Measurements from ENCODE around the gene EDRF1.
A peak's percentile ranks its signal among the peaks of the same experiment; 100 is the strongest.

EDRF1 gene

DNA sequence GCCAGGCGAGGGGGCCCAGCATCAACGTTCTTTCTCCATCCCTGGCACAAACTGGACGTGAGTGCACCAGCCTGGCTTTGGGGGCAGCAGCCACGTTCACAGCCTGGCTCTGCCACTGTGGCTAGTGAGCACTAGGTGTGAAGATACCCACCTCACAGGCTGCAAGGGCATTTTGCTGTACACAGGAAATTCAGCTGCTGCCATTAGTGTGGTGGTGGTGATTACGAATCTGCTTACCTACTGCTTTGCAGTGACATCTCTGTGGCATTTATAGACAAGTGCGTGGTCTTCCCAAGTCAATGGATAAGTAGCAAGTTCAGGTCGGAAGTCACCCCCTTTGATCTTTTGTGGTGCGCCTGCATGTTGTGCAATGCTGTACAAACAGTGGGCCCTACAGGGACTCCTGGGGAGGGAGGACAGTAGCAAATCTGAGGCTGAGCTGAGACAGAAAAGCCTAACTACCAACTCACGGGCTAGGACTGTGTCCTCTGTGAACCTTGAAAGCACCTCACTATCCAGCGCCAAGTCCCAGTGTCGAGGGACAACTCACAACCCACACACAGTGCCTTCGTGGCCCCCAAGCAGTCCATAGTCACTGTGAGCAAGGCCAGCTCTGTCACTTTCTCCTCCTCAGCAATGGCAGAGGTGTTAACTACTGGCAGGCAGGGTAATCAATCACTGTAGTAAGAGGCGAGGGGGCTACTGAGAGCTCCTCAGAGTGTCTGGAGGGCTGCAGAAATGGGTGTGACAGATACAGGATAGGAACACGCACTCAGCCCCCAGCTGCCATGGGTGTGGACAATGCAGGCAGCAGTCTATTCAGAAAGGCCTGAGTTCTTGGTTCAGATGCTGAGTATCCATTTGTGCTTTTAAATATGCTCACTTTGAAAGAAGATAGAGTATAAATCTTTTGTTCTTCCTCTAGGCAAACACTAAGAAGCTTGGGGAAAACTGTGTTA lies 73.1 kb downstream of the EDRF1 start:
- no peak for DNase-seq (ENCODE audit: low spot score)

DNA sequence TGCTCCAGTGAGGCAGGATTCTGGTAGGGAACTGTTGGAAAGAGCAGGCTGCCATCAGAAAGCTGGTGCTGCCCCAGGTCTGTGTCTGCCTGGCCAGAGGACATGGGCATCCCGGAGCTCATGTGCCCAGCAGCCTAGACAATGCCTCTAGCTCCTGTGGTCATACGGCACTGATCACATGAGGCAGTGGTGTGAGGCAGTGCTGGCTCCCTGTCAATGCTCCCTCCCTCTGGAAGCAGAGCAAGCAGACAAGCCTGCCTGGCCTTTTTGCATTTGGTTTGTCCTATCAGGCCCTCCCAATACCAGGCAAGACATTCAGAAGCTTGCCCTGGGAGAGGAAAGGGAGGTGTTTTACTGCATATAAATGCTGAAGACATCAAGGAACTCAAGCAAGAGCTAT lies 75.6 kb downstream of the EDRF1 start:
- DNase-seq (ENCODE audit: low spot score): peak; percentile 4

DNA sequence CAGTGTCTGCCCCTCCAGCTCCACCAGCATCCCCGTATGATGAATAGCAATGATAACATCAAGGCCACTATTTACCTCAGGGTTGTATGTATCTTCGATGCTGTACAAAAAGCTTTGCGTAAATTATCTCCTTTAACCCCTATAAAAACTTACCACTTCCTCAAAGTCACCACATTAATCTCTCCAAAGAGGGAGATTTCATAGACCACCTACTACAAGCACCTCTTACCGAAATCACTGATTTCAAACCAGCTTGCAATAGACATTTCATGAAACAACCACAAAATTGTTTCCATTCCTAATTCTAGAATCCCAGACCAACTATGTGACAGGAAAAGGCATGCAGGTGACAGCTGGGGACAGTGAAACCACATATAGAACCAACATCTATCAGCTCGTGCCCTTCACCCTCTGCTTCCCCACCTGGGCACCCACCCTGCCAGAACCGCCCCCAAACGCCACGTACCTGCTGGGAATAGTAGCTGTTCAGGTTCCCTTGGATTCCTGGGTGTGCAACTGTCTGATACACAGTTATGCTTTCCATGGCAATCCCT lies 76.2 kb downstream of the EDRF1 start:
- DNase-seq (ENCODE audit: low spot score): no peak

DNA sequence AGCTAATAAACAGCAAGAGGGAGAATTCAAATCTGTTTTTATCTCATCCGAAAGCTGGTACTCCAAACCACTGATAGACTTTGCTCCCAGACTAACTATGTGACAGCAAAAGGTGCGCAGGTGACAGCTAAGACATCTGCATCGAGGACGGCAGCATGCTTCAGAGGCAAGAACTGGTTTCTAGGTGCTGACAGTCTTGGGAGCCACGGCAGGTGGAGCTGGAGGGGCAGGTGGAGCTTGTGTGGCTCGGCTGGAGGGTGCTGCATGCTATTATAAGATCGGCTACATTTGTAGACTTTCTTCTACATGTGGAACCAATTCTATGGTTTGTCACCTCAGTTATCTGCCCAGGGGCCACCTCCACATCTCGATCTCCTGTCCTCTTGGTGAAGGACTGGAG lies 77.9 kb downstream of the EDRF1 start:
- no peak for DNase-seq (ENCODE audit: low spot score)

- no peak for DNase-seq (ENCODE audit: low spot score)
Observed at GRCh38 chr10:125797994-125798662, 78.6 kb downstream of the EDRF1 start.

DNA sequence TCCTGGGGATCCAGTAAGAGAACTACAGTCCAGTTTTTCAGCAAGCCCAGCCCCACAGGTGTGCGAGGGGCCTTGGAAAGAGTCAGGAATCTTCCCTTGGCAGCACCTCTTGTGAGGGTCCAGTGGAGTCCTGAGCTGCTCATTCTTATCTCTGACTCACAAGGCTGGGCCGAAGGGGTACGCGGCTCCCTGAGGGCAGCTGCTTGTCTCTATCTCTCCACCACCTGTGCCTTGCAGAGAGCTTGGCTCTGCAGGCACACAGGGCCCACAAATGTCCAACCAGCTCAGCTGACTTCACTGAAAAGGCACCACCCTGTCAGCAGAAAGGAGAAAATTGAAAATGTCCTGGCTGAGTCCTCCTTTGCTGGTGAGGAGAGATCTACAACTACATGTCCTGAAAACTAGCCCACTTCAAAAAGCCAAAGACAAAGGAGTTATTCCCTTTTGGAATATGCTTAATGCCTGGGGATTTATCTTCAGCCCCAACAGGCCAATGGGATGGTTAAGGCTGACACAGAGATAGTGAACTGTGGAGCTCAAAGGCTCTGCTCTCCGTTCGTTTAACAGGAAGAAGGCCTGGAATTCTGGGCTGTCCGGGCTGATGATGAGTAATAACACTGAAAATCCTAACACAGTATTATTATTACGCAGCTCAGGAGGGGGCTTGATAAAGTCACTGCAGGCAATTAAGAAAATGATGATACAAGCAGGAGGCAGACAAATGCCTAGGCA lies 80.1 kb downstream of the EDRF1 start:
- no peak for DNase-seq (ENCODE audit: low spot score)

GRCh38 chr10:125801574-125801973 lies 82.1 kb downstream of the EDRF1 start:
- DNase-seq (ENCODE audit: low spot score): no peak

GRCh38 chr10:125802131-125802530 lies 82.6 kb downstream of the EDRF1 start:
- no peak for DNase-seq (ENCODE audit: low spot score)

DNA sequence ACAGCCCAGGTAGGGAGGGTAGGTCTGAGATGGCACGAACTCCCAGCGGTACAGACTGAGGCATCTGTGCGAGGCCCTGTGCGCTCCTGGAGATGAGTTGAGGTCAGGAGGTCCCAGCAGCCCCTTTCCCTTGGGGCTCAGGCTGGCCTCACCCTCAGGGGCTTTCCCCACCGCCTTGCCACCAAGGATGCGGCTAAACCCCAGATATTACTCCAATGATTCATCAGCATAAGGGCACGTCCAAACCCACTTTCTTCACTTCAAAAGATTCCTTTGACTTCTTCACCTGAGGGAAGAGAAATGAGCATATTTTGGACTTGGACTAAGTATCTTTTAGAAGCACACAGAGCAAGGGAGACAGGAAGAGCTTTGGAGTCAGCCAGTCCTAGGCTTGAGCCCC lies 83.2 kb downstream of the EDRF1 start:
- no peak for DNase-seq (ENCODE audit: low spot score)

DNA sequence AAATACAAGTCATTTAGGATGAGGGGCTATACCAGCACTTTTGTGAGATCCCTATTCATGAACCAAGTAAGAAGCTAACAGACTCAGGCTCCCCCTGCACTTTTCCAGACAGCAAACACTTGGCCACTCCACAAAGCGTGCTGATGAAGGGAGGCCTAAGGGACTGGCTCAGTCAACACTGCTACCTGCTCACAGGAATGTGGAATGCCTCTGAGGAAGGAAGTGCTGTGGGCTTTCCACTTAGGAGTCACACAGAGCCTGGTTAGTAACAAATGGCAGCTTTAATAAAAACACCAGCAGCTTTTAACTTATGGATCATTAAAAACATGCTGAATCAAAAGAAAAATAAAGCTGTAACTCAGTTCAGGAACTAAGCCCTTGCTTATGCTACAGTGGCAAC lies 88.5 kb downstream of the EDRF1 start:
- no peak for DNase-seq (ENCODE audit: low spot score)

- DNase-seq (ENCODE audit: low spot score): no peak
Observed at GRCh38 chr10:125811251-125811650, 91.7 kb downstream of the EDRF1 start.

- no peak for DNase-seq (ENCODE audit: low spot score)
Observed at GRCh38 chr10:125812128-125812750, 92.7 kb downstream of the EDRF1 start.
